Measurements from ENCODE around the gene CFAP97D2.

CFAP97D2 gene

DNA sequence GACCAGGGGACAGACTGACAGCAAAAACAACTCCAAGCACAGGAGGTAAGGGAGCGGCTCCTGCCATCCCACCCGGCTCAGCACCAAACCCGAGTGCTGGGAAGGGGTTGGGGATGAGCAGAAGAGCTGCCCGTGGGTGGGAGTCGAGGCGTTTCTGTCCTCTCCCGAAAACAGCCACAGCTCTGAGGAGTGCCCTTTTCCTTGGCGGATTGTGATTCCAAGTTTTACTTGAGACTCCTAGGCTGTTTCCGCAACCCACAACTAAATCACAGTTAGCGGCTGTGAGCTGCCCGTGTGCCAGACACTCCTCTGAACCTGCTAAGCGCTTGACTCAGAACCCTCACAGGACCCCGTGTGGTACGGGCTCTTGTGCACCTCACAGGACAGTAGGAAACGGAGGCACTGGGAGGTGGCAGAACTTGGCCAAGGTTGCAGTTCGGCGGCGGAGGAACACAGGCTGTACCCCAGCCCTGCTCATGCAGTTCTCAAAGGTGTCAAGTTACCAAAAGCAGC is 21.4 kb downstream of the CFAP97D2 start:
- no peak for DNase-seq

DNA sequence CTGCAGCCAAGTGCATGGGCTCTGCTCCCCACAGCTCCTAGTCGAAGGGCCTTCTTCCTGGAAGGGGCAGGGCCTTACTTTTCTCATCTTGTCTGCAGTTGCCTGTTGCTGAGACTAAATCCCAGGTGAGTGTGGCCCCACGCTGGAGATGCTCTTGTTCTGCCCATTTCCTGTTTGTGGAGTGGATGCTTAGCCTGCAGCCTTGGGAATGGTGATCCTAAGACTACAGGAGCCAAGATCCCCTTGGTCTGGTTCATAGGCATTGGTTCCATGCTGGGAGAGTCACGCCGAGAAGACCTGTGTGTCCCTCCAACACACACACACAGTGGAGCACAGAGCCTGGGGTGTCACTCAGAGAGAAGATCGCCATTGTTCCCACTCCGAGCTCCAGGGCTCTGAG is 23.5 kb downstream of the CFAP97D2 start:
- DNase-seq, result no peak

DNA sequence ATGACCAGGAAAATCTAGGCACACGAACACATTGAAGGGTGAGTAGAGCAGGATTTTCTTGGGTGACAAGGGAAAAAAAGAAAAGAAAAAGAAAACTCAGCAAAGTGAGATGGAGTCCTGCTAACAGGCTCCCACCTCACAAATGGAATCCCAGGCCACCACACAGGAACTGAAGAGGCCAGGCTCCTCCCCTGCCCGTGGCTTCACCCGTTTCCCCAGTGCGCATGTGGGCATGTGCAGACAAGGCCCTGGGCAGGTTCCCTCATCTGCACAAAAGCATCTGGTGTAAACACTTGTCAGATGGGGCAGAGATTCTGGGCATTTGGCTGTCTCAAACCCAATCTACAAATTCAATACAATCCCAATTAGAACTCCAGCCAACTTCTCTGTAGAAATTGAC is 24.5 kb downstream of the CFAP97D2 start:
- DNase-seq, result peak in 1 of 4 experiments; percentile 17

DNA sequence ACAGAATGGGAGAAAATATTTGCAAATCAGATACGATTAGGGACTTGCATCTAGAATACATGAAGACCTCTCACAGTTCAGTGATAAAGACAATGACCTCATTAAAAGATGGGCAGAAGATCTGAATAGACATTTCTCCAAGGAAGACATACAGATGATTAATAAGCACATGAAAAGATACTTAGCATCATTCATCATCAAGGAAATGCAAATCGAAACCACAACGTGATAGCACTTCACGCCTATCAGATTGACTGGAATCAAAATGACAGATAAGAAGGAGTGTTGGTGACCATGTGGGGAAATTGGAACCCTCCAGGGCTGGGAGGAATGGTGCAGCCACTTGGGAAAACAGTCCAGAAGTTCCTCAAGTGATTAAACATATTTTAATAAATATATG is 25.8 kb downstream of the CFAP97D2 start:
- DNase-seq, result no peak

DNA sequence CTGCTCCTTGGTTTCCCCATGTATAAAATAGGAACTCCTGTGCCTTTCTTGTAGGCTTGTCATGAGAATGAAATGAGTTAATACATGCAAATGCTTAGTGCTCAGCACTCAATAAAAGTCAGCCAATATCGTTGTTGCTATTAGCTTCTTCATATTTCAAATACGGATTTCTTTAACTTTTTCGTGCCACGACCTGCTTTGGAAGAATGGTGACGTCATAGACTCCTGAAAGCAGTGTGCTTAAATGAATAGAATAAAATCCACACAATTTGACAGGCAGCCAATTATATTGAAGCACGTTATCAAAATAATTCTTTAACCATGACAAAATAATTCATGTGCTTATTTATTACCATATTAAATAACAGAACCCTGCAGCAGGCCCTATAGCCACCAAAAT is 29.1 kb downstream of the CFAP97D2 start:
- DNase-seq, result no peak

DNA sequence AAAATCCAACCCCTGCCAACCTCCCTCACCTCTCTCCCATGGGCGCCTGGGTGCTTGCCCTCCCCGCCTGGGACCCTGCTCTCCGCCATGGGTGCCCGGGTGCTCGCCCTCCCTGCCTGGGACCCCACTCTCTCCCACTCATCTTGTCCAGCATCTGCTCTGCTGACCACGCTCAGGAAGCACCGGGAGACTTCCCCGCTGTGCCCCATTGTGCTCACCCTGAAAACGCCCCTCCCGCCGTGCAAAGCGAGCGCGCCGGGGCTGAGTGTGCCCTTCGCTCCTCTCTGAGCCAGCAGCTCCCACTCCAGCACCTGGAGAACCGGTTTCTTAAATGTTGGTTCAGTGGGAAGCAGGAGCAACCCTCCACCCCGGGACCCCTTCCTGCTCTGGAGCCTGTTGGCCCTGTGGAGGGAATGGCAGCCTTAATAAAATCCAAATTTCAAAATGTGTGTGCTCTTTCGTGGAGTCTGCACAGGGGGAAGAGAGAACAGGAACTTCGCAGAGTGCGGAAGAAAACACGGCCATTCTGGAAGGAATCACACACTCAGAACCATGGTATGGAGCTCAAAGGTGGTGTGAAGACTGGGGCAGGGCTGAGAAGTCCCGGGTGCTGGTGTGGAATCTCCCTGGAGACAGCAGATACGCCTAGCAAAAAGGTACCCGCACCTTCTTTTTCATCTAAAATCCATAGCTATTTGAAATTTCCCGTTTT is 32.5 kb downstream of the CFAP97D2 start:
- DNase-seq, result no peak

DNA sequence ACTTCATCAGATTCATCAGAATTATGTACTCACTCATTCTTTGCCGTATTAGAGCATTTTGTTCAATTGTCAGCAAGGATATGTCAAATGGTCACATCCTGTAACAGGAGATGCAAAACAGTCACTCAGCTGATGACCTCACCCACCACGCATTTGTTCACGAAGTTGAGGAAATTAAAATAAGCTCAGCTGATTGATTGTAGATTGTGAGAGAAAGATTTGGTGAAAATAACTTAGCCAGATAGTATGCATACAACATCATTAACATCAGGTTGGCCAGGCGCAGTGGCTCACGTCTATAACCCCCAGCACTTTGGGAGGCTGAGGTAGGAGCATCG is 33.1 kb downstream of the CFAP97D2 start:
- DNase-seq, result no peak

DNA sequence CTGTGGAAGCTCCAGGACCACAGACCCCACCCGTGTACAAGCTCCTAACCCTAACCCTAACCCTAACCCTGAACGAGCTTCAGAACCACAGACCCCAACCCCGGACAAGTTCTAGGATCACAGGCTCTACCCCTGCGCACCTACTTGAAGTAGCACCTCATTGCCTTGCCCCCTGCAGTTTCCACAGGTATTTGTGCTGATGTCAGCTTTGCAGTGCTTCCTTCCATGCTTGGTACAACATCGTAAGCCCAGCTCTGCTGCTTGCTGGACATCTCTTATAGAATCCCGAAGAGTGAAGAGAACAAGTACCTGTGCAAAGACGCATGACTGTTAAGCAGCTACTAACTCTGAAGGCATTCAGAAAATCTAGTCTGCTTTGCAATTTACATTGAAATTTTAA is 34.9 kb downstream of the CFAP97D2 start:
- no peak for DNase-seq

DNA sequence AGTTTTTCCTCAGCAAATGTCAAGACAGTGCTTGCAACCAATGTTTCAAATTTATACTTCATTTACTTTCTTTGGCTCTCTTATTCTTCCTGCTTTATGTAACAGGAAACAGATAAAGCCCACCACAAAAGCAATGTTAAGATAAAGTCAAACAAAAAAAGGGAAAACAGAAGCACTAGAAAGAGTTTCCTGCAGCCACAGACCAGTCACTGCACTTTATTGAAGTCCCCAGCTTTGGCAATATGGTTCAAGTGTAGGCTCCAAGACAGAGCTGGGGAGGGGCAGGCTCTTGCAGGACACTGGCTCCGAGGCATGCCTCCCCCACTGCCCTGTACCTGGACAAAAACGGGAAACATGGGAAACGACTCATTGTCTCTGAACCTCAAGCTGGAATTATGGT is 40.3 kb downstream of the CFAP97D2 start:
- no peak for DNase-seq

DNA sequence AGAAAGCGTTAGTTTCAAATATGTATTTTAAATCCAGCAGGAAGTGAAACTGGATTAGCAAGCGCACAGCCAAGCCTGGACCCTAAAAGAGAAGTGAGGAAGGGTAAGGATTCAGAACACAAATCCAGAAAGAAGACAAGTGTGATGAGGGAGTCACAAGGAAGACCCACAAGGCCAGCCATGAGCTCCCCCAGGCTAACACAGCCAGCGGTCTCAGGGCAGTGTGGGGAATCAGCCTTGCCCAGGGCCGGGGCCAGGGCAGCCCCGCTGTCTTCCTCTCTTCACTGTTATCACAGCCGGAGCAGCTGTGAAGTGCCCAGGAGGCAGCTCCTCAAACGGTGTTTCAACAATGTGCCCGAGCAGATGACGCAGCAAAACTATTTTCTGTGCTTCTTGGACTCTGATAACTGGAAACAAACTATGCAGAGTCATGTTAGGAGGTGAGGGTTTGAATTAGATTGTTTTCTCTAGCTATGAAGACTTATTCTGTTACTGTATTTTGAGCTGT is 43.5 kb downstream of the CFAP97D2 start:
- DNase-seq, result no peak

DNA sequence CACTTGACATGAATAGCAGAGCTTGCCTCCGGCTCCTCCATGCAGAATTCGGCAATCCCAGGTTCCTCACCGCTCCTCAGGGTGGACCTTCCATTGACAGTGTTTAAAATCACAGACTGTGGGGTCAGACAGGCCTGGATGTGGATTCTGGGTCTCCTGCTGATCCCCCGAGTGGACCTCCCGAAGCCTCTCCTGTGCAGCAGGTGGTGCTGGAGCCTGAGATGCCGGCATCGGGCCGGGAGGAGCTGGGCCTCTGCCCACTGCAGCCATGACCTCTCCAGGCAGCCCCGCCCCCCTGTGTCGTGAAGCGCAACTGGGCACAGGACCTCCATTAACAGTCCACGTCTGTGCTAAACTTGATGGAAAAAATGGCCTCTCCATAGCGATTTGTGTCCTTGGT is 45.1 kb downstream of the CFAP97D2 start:
- no peak for DNase-seq

DNA sequence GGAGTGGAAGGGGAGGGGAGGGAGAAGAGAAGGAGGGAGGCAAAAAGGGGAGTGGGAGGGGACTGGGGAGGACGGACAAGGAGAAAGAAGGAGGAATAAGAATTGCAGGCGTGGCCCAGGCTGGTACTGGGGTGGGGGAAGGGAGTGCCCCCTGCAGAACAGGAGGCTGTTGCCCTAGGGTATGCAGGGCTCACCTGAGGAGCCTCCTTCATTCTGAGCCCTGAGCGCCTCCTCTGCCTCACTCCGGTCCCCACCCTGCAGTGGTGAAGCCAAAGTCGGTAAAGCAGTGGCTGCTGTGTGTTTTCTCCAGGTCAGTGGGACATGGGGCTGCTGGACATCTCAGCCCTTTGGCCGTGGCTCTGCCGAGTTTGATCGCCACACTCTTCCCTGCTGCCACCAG is 46.6 kb downstream of the CFAP97D2 start:
- DNase-seq, result peak in 2 of 4 experiments; percentile 11 to 12

DNA sequence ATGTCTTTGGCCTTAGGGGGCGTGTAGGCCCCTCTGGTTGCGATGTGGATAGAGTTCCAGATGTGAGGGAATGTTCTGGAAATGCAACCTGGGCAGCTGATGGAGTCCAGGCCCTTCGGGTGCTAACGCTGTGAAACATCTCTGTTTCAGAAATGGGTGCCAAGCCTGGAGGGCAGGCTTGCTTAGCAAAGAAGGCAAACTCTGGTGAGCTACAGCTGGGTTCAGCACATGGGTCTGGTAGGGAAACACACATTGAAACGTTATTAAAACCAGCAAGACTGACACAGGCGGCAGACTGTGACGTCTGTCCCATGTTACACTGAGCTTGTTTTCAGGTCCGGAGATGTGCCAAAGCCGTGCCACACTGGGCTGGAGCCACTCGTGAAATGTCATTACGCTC is 47.0 kb downstream of the CFAP97D2 start:
- DNase-seq, result peak in 2 of 4 experiments; percentile 12 to 13

DNA sequence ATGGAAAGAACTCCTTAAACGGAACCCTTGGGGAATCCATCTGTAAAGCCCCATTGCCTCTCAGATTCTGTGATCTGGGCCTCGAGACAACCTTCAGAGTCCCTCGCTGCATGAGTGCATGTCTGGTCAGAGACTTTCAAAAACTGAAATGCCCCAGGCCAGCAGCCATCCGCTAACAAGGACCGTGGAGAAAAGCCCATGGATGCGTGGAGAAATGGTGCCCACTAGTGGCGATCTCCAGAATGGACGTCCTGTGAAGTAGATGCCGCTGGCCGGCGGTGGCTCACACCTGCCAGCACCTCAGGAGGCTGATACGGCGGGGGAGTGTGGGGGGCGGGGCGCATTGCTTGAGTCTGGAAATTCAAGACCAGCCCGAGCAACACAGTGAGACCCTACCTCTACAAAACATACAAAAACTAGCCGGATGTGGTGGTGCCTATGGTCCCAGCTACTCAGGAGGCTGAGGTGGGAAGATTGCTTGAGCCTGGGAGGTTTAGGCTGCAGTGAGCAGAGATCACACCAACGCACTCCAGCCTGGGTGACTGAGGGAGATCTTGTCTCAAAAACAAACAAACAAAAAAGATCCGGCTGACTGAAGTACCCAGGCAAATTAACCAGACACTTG is 47.8 kb downstream of the CFAP97D2 start:
- DNase-seq, result peak; percentile 60 to 75 (median 72)

DNA sequence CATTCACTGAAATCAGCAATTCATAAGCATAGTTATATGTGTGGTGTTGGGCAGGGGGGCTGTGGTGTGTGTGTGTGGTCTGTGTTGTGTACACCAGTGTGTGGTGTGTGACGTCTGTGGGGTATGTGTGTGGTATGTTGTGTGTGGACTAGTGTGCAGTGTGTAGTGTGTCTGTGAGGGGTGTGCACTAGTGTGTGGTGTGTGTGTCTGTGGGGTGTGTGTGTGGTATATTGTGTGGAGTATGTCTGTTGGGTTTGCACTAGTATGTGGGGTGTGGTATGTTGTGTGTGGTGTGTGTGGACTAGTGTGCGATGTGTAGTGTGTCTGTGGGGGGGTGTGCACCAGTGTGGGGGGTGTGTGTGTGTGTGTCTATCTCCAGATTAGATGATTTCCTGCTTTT is 48.5 kb downstream of the CFAP97D2 start:
- DNase-seq, result no peak

DNA sequence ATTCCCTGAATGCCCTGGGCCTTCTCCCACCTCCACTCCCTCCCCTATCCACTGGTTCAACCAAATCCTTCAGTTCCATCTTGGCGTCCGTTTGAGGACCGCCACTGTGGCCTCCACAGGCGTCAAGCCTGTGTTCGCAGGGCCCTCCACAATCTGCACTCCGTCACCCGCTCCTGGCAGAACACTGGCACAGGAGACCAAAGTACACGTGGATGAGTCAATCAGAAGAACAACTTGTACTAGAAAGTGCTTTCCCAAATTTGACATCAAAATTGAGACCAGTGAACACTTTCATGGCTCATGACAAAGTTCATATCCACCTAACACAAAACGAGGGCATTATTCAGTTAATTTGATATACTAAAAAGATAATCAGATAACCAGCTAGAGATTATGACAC is 49.1 kb downstream of the CFAP97D2 start:
- no peak for DNase-seq

DNA sequence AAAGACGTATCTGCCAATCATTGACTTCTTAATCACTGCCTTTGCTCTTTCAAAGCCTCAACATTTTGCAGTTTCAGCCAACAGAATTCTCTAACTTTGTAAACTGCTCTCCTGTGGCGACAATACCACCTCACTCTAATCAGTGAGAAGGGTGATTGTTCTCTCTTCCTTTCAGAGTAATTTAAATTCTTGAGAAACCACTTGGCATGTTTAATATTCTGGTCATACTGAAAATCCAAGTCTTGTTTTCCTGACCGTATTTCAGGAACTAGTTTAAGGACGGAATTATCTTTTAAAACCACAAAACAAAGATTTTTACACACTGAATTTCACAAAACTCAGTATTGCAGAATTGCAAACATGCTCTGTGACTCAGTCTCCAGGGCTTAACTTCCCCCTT is 50.4 kb downstream of the CFAP97D2 start:
- no peak for DNase-seq

DNA sequence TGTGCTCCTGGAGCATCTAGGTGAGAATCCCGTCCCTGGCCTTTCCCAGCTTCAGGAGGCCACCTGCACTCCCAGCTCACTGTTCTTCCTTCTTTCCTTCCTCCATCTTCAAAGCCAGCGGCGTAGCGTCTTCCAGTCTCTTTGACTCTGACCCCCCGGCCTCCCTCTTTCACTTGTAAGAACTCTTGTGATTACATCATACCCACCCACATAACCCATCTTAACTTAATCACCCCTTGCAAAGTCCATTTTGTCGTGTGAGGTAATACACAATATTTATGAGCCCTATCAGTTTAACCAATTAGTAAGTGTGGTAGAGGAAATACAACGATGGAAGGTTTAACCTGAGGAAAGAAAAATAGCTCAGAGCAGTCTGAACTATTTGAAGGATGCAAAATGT is 51.1 kb downstream of the CFAP97D2 start:
- DNase-seq, result no peak

DNA sequence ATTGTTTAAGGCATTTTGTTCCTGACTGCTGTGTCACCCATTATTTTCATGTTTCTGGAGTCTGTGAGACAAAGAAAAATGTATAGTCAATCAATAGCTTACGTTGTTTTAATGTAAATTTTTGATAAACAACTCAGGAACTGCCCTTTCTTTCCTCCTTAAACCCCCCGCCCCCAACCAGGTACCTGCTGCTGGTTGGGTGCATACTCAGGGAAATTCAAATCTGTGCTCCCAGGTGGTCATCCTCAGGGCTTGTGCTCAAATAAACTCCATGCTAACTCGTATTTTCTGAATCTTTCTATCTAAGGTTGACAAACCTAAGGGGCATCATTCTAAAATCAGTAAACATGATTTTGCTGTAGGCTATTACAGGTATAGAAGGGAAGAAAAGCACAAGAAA is 51.5 kb downstream of the CFAP97D2 start:
- no peak for DNase-seq

DNA sequence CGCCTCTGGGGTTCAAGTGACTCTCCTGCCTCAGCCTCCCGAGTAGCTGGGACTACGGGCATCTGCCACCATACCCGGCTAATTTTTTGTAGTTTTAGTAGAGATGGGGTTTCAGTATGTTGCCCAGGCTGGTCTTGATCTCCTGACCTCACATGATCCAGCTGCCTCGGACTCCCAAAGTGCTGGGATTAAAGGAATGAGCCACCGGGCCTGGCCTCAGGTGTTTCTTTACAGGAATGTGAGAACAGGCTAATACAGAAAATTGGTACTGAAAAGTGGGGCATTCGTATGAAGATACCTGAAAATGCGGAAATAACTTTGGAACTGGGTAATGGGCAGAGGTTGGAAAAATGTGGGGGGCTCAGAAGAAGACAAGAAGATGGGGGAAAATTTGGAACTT is 52.8 kb downstream of the CFAP97D2 start:
- DNase-seq, result no peak

DNA sequence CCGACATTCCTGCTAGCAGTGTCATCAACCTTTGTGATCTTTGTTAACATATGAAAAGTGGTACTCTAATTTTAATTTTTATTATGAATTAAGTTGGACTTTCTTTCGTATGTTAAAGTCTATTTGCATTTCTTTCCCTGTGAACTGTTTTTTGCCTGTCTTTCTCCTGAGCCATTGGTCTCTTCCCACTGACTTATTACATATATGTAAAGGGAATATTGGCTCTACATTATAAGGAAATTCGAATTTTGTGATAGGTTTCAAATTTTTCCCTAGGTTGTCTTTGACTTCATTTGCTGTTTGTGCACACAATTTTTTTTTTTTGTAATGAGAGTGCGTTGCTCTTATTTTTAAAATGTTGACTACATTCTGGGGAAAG is 55.2 kb downstream of the CFAP97D2 start:
- no peak for DNase-seq

DNA sequence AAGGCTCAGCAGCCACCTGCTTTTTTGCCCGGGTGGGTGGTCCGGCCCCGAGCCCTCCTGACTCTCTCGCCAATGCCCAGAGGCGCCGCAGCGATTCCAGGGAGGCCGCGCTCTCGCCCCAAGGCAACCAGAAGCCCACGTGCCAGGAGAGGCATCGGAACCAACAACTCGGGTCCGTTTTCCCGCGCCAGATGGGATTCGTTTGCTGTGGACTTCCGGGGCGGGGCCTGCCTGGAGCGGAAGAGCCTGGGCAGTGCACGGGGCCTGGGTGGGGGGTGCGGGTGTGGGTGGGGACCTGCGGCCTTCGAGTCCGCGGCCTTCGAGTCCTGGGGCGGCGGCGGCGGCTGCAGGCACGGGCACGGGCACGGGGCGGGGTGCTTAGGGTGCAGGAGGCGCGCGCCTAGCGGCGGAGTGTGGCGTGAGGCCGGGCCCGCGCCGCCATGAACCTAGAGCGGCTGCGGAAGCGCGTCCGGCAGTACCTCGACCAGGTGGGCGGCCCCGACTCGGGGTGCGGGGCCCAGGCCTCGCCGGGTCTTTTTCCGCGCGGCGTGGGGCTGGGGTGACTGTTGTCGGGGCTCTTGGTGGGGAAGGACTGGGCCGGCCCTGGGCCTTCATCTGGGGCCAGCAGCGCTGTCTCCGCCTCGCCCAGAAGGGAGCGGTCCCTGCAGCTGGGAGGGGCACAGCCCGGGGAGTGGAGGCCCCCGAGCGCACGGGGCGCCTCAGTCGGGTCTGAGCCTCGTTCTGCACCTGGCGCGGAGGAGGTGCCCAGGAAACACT is 55.8 kb downstream of the CFAP97D2 start, which contains the start of gene CDC16:
Gene CDC16 (plus strand): TSS at position 253 of the 777 bp plus-strand sequence. CDS start 188 bp downstream, at position 441.
- peak; percentile 67 to 85 (median 78) for DNase-seq

DNA sequence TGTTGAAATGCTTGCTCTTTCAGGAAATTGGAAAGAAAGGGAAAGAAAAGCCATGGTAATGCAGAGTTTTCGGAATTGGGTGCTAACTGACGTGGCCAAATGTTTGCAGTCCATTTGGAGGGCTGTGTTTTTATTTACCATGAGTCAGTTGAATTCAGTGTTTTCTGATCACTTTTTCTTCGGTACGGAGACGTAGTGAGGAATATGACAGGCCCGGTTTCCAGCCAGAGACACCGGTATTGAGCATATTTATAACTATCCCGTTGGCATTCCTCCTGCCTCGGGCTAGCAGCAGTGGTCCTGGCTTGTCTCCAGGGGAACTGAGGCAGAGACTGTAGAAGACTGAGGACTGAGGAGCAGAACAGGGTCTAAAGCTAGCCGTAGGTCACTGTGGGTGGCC is 56.6 kb downstream of the CFAP97D2 start:
- no peak for DNase-seq

DNA sequence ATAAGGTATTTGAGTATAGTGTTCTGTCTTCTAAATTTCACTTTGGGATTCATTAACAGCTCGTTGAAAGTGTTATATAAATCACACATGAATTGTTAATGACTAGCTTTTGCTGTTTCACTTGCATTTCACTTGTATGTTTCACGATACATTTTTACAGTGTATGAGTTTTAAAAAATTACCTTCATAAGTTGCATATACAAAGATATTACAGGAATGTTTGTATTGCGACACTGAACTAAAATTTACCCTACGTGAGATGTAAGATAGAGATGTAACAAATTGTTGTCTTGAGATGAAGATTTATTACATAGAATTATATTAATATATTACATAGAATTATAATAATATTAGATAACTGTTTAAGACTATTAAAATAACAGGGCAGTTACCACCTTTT is 57.2 kb downstream of the CFAP97D2 start:
- DNase-seq, result no peak

Measured in activated naive CD4-positive, alpha-beta T cell (primary cell).